ENCODE measurements around the gene AP2S1.
"Not testable (repeated sequence)": the region's sequence is repeated elsewhere in the genome, so short reads cannot be mapped to it uniquely, and the experiment has no call there.

The AP2S1 gene

DNA sequence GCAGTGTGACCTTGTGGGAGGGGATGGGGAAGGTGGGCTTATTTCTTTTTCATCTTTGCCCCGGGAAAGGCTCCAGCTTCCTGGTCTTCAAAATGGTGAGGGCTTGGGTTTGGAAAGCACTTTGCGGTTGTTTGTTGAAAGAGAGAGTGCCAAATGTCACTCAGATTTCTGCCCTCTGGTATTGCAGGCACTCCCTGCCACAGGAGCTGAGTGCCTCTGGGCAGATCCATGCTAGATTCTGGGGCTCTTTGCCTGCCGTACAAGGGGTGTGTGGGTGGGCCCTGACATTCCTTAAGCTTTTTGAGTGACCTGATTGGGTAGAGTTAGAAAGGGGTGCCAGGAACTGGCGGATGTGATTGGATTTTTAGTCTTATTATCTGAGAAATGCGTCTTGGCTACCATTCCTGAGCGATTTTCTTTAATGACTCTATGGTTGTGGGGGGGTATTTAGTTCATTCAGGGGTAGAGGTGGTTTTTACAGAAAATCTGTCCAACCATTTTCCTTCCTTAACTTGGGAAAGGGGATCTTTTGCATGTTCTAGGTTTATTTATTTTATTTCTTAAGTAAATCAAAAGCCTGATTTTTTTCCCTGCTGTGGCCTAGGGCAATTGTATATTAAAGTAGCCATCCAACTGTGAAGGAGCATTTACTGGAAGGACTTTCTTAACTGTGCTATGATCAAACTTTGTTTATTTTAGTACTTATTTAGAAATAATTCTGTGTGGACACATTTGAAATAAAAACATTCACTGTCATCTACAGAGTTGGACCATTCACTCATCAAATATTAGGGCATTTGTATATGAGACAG is 13.4 kb upstream of the AP2S1 start:
- TF ChIP-seq TAF1 (IDR thresholded peaks at IDR 0.05; ENCODE audit: borderline replicate concordance, low read depth, low read length) = no peak
- no peak for TF ChIP-seq POLR2A (IDR thresholded peaks at IDR 0.05; ENCODE audit: low read depth, low read length)
- TF ChIP-seq POLR2AphosphoS5 (IDR thresholded peaks at IDR 0.05; ENCODE audit: low read depth, low read length) = no peak
- no peak for DNase-seq (ENCODE audit: insufficient read length)
- no peak for FAIRE-seq

DNA sequence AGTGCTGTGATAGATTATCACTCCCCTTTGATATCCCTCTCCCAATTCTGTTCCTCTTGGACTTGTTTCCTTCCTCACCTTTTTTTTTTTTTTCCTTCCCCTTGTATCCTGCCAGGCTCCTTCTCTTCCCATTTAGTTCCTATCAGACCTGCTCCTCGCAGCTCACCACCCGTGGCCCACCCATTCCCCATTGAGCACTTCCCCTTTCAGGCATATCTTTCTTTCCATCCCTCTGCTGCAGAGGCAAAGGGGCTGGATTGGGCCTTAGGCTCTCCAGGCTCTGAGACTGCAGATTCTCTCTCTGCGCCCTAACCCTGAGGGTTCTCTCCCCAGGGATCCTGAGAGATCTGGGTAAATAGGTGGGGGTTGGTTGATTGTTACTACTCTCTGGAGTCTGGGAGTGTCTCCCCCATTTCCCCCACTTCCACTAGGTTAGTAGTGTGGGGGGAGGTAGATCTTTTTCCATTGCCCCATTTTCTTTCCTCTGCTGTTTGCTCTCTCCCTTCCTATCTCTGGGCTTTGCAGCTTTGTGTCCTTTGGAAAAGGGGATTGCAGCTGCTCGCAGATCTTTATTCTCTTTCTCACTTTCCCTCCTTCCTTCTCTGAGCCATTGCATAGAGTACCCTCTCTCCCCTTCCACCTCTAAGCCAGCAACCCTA is 12.5 kb upstream of the AP2S1 start:
- FAIRE-seq (no peak), DNase-seq (ENCODE audit: insufficient read length) (no peak)
- TF ChIP-seq POLR2AphosphoS5 (IDR thresholded peaks at IDR 0.05; ENCODE audit: low read depth, low read length) = no peak
- TF ChIP-seq POLR2A (IDR thresholded peaks at IDR 0.05; ENCODE audit: low read depth, low read length) = no peak
- no peak for TF ChIP-seq TAF1 (IDR thresholded peaks at IDR 0.05; ENCODE audit: borderline replicate concordance, low read depth, low read length)

DNA sequence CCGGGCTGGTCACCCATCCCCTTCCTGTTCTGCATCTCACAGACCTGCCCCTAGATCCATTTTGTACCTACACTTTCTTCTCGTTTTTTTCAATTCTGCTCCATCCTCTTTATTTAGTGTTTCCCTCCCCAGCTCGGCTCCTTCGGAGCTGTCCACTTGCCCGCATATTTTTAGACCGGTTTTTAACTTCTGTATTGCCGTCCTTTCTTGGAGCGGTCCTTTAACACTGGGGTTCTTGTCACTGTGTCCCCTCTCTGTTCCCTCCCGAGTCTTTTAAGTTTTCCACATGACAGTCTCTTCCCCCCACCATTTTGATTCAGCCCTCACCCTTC is 11.8 kb upstream of the AP2S1 start:
- DNase-seq (ENCODE audit: insufficient read length) (no peak), FAIRE-seq (peak; percentile 17)
- no peak for TF ChIP-seq TAF1 (IDR thresholded peaks at IDR 0.05; ENCODE audit: borderline replicate concordance, low read depth, low read length)
- no peak for TF ChIP-seq POLR2A (IDR thresholded peaks at IDR 0.05; ENCODE audit: low read depth, low read length)
- TF ChIP-seq POLR2AphosphoS5 (IDR thresholded peaks at IDR 0.05; ENCODE audit: low read depth, low read length) = no peak

DNA sequence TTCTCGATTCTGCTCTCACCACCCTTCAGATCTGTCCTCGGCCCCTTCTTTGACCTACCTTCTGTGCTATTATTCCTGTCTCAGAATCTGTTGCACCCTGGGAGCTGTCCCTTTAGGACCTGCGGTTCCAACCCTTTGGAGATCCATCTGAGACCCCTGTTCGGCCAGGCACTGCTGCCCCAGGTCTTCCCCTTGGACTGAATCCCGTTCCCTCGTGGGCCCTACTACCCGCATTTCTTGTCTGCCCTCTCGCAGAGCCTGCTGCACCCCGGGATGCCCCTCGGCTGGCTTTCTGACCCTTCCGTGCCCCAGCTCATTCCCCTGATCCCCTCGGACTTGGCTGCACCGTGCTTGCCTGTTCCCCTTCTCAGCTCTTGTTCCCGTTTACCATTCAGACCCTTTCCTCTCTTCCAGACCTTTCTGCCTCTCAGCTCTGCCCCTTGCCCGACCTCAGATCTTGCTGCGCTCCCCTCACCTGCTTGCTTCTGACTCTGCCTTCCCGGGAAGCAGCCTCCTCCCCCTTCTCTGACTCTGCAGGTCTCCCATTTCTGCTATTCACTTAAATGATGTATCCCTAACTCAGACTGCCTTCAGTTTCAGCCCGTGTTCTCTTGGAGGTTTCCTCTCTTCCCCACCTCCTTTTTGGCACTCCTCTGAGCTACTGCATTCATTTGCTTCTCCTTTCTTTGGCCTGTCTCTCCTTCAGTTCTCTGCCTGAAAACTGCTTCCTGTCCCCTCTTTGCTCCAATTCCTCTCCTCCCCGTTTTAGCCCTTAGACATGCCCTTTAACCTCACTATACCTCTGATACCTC is 11.3 kb upstream of the AP2S1 start:
- no peak for DNase-seq (ENCODE audit: insufficient read length)
- peak; percentile 61 for FAIRE-seq
- TF ChIP-seq TAF1 (IDR thresholded peaks at IDR 0.05; ENCODE audit: borderline replicate concordance, low read depth, low read length) (no peak), POLR2A (IDR thresholded peaks at IDR 0.05; ENCODE audit: low read depth, low read length) (no peak), POLR2AphosphoS5 (IDR thresholded peaks at IDR 0.05; ENCODE audit: low read depth, low read length) (no peak)

DNA sequence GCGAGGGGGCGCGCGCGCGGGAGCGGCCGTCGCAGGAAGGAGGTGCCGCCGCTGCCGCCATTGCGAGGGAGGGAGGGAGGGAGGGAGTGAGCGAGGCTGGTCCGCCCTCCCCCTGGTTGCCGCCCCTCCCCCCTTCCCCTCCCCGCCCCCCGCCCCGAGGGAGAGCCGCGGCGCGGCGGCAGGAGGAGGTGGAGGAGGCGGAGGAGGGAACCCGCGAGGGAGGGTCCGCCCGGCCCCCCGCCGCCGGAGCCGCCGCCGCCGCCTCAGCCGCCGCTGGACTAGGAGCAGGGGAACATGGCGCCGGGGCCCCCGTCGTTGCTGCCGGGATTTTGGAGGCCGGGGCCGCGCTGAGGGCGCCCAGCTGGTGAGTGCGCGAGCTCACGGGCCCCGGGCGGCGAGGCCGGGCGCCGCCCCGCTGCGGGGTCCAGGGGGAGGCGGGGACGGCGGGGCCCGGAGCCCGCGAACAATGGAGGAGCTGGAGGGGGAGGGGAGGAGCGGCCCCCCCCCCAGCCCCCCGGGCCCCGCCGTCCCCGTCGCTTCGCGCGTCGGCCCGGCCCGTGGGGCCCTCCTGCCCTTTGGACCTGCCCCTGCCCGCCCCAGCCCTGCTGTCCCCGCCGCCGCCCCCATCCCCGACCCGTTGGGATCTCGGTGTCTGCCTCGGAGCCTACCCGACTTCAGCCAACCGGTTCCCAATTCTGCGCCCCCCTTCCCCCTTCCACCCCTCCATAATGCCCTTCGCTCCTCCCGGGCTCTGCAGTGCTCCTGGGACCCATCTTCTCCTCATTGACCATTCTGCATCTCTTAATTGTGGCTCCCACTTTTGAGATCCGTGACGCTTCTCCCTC is 10.4 kb upstream of the AP2S1 start, which contains the start of gene ARHGAP35:
TSS of gene ARHGAP35 (plus strand) at position 152 of the 845 bp plus-strand sequence. CDS start 57,679 bp downstream, outside the sequence.
- peak; percentile 14 for FAIRE-seq
- no peak for TF ChIP-seq POLR2AphosphoS5 (IDR thresholded peaks at IDR 0.05; ENCODE audit: low read depth, low read length)
- no peak for TF ChIP-seq POLR2A (IDR thresholded peaks at IDR 0.05; ENCODE audit: low read depth, low read length)
- peak; percentile 85 for DNase-seq (ENCODE audit: insufficient read length)

DNA sequence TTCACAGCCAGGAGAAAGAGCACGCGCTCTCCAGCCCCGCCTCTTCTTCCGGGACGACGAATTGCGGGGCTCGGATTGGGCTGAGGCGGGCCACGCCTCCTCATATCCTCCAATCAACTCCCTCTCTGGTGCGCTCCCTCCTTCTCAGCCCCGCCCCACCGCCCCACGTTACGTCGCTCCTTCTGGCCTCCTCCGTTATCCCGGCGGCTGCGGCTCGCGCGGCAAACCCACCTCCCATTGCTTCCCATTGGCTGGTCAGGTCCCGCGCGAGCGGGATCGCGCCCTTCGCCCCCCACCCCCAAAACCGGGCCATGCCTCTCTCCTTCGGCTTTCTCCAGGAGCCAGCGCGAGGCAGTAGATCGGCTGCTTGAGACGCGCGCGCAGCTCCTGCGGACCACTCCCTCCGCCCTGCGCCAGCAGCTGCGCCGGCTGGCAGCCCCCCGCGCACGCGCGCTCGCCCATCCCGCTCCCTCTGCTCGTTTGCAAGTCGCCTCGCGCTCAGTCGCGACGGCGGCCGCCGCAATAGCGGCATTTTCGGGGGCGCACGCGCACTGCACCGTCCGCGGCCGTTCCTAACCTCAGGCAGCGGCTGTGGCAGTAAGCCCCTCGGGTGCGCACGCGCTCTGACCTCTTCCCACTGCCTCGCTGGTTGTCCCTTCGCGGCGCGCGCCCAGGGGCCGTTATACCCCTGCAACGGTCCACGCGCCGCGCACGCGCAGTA is 9.6 kb upstream of the AP2S1 start:
- TF ChIP-seq POLR2AphosphoS5 (IDR thresholded peaks at IDR 0.05; ENCODE audit: low read depth, low read length) (peak; percentile 87), POLR2A (IDR thresholded peaks at IDR 0.05; ENCODE audit: low read depth, low read length) (peak; percentile 91), TAF1 (IDR thresholded peaks at IDR 0.05; ENCODE audit: borderline replicate concordance, low read depth, low read length) (peak; percentile 73)
- peak; percentile 96 for FAIRE-seq
- peak; percentile 89 for DNase-seq (ENCODE audit: insufficient read length)

DNA sequence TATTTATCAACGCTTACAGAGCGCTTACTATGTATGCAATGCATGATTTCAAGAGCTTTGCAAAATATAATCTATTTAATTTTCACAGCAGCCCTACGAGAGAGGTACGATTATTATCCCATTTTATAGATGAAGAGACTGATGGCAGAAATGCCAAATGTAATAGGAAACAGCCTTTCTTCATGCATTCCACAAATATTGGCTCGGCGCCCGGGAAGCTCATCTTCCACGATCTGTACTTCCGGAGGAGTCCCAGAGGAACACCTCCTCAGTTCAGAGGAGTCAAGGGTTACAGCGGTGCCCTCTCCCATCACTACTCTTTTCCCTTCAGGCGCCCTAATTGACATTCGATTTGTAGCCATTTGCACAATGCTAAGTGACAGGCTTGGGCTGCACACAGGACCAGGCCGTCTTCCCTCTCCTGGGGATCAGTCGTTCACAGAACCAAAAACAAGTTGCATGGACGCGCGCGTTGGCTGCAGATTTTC is 9.0 kb upstream of the AP2S1 start:
- DNase-seq (ENCODE audit: insufficient read length) (no peak), FAIRE-seq (no peak)
- TF ChIP-seq POLR2A (IDR thresholded peaks at IDR 0.05; ENCODE audit: low read depth, low read length) (no peak), POLR2AphosphoS5 (IDR thresholded peaks at IDR 0.05; ENCODE audit: low read depth, low read length) (peak; percentile 8; the same call in 1 of the 2 replicates)

DNA sequence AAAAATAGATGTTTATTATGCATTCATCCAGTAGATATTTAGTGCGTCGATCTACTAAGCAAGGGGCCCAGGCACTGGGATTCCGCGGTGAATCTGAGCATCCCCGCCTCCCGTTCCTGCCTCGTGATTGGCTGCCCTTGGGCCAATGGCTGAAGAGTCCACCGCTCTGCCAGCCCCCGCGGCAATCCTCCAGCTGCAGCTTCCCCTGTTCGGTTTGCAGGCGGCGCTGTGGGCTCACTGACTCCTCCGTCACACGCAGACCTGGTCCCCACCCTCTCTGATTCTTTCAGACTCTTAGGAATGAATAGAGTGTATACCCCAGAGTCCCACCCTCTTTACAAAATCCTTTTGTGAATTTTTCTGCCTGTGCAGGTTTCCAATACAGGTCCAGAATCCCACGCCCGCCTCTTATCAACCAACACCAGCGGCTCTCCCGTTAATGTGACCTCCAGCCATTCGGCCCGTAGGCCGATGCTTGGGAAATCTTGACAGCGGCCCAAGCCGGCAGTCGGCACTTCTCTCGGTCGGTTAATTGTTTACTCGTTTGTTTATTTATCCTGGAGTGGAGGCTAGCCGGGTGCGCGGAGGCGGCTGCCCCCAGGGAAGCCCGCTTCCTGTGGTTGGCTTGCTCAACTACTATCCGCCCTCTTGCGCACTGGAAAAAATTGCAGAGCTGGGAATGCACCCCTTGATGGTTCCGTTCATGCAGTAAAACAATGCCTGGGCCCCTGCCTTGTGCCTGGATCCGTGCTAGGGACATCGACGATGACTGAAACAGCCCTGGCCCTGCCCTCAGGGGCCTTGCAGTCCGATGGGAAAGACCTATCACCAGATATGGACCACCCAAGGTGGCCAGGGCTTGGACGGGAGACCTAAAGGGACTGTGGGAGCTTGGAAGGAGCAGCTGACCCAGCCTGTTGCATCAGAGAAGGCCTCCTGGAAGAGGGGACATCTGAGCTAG is 5.7 kb upstream of the AP2S1 start:
- FAIRE-seq (peak; percentile 86), DNase-seq (ENCODE audit: insufficient read length) (peak; percentile 82)
- TF ChIP-seq POLR2AphosphoS5 (IDR thresholded peaks at IDR 0.05; ENCODE audit: low read depth, low read length) (no peak), TAF1 (IDR thresholded peaks at IDR 0.05; ENCODE audit: borderline replicate concordance, low read depth, low read length) (no peak), POLR2A (IDR thresholded peaks at IDR 0.05; ENCODE audit: low read depth, low read length) (no peak)

DNA sequence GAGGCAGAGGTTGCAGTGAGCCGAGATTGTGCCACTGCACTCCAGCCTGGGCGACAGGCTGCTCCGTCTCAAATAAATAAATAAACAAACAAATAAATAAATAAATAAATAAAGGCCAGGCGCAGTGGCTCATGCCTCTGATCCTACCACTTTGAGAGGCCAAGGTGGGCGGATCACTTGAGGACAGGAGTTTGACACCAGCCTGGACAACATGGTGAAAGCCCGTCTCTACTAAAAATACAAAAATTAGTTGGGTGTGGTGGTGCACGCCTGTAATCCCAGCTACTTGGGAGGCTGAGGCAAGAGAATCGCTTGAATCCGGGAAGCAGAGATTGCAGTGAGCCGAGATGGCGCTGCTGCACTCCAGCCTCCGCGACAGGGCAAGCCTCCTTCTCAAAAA is 4.1 kb upstream of the AP2S1 start:
- not testable (repeated sequence) for DNase-seq (ENCODE audit: insufficient read length); FAIRE-seq
